DMS53 treated with DMSO at 0.1 percent for 48 hours (cell line): ENCODE results near the gene KCNMA1.

Source experiments
- DNase-seq: peaks from one replicate; lab custom pipeline; 2025; ENCODE audit not compliant: unreplicated experiment; lab: John Stamatoyannopoulos, UW

KCNMA1 gene

DNA sequence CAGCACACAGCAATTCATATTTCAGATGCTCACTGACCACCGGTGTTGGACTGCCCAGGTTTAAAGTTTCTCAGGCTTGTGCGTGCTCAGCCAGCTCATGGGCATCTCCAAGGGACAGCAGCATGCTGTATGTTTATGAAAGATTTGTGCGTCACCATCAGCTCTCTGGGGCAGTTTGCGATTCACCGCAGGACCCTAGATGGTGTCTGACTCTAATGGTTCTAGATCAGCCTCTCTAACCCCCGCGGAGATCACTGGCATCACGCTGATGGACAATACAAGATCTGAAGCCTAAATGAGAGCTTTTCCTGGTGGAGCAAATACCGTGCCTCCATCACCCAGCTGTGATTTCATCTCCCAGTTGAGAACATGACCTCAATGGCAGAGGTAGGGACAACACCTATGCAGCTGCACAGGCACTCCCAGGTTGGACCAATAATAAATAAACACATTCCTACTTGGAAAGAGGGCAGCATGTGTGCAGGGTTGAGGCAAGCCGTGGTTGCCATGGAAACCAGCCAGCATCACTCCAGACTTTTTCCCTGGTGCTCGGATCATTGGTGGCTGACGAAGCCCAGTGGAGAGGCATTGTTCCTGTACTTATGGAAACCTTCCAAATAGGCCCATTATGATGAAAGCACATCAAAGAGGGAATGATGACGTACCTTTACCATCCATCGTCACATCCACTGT is 253.6 kb downstream of the KCNMA1 start:
- no peak for DNase-seq

DNA sequence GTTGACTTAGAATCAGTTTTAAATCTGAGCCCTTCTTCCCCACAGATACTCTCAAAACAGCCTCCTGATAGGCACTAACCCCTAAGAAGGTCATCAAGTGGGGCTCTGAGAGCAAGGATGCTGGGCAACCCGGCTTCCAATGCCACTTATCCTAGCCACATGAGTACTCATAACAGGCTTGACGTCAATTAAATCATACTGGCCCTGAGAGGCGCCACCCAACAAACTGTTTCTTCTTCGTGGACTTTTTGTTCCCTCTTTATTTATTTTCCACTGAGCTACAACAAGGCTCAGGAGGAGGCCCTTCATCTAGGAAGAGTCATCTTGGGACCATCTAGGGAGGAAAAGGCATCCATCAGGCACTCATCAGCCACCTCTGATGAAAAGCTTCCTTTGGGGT is 255.9 kb downstream of the KCNMA1 start:
- DNase-seq, result no peak

DNA sequence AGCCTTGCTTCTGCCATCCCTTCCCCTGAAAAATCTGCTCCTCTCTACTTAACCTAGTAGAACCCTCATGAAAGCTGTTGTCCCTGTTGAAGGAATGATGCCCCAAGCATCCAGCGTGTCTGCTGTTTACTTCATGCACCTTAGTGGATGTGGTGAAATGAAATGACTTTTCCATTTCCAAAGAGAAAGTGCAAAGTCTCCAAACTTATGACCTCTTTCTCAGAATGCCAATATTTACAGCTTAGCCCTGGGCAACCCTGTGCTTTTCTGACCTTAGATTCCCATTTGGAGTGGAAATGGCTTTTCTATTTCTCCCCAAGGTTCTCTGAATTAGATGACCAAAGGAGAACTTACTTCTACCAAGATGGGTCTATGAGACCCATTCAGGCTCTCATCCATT is 256.9 kb downstream of the KCNMA1 start:
- DNase-seq, result no peak

DNA sequence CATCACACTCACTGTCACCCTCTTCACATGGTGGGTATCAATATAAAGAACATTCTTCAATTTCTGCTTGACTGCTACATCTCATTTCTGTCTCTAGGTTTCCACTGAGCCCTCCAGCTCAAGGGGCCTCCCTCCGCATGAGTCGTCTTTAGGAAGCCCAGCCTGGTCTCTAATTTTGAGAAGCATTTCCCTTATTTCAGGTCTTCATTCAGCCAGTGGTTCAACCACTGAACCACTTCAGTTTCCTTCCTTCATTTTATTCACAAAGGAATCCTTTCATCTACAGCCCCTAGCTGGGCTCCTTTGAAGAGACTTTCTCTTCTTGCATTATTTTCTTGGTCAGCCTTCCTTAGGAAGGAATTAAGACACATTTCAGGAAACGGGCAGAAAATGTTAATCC is 257.4 kb downstream of the KCNMA1 start:
- no peak for DNase-seq

DNA sequence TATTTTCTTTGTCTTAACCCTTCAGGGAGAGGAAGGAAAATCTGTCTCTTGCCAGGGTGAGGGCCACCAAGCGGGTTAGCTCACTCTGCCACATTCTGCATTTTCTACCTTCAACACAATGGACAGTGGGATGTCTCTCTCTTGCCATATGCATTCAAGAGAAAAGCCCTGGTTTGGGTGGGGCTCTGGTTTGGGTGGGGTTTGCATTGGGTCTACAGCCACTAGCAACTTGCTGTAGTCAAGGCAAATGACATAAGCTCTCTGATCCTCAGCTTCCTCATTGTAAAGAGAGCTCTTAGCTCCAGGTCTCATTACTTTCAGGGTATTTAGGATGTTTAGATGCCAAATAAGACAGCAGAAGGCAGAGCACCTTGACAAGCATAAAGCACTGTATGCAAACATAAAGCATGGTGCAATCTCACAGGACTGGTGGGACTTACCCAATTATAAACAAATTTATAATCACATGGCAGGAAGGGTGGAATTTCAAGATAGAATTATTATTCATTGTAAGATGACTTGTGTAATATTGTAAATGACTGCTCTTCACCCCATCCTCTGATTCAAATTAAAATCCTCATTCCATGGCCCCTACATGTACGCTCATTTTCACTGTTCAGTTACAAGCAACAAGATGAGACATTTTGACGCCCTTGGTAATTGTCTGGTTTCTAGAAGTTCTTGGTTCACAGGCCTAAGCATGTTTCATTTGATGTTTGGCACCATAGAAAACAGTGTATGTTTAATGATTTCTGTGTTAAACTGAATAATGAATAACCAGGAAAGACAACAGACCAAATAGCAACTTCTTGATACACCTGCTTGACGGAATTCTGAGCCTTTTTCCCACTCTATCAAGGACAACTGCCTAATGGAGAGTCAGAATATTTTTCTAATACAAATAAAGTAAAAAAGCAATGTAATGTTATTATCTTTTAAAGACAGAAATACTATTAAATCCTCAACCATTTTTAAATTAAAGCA is 258.9 kb downstream of the KCNMA1 start:
- DNase-seq, result no peak

DNA sequence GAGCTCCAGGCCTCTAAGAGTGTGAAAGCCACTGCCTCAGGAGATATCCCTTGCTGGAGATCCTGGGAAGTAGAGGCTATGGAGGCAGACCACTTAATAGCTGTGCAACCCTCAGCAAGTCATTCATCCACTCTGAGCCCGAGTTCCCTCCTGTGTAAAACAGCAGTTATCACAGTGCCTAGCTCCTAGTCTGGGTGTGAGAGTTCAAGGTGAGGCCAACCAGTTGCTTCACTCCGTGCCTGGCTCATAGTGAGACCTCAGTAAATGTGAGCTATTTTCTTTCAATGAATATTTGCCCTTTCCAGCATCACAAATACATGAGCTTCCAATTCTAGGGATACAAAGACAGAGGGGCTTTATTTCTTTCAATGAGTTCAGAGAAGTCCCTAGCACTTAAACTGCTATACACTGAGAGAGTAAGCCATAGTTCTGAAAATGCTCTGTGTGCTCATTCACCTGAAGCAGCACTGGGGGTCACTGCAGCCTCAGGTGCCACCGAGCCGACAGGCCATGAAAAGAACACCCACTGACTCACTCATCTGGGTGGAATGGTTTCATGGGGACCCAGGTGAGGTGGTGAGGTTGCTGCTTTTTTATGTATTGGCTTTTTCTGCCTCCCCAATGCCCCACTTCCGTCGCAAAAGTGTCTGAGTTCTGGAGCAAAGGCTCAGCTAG is 259.8 kb downstream of the KCNMA1 start:
- DNase-seq, result no peak

DNA sequence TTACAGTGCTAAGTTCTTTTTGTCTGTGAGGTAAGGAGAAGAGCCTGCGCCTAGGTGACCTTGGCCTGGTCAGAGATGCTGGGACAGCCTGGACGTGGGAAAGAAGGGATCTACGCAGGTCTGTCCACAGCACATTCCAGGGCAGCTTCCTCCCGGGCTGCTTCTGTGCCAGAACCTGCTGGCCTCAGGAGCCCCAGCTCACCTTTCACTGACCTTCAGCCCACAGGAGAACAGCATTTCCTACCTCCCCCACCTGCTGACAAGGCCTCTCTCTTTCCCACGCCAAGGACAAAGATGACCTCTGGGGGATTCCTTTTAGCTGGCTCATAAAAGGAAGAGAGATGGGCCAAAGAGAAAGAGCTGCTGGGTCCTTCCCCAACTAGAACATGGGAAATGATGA is 260.6 kb downstream of the KCNMA1 start:
- no peak for DNase-seq

DNA sequence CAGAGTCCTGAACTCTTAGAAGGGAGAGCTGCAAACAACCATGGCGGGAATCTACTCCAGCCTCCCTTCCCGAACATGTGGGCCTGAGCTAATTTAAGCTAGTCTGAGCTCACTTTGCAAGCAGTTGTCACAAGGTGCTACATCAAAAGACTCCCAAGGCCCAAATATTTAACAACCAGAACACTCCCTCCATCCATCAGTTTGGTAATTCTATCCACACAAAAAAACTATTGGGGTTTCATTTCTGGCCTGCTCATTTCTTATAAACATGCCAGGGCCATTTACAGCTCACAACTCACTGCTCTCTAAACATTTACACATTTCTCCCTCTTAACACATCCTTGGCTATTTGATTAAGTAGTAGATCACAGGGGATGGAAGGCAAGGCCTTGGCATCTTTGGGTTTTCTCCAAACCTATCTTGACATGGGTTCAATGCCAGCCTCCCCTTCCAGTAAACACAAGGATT is 263.4 kb downstream of the KCNMA1 start:
- DNase-seq, result no peak

DNA sequence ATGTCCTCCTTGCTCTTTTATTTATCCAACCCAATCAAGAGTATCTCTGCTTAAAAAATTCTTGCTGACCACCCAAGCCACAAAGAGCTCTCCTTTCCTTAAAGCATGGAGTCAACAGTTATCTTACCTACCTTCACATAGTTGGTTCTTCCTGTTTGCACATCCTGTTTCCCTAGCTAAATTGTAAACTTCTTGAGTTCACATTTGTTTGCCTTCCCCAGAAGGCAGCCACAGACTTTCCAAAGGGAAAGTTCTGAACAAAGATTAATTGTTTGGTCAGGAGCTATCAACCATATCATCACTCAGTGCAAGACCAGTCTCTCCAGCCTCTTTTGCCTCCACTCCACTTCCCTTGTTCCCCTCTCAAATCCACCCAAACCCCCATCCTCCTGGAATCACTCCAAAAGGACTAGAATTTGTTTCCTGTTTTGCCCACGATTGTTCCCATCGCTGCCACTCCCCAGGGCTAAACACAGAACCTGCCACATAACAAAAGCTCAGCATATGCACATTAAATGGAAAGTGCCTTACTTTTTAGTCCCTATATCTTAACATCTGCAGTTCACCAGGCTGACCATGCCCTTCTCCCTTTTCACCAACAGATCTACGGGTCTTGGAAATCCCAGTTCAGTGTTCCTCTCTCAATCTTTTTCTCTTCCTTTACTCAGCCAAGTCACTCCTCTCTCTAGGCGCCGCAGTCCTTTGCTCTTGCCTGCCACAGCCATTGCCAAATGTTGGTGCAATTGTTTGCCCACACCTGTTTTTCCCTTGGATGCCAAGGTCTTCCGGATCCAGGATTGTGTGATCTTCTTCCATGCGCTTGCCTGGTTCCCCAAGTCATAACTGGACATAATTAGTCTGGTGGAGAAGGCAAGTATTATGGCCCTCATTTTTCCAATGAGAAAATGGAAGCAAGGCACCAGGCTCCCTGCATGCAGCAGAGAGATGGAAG is 265.5 kb downstream of the KCNMA1 start:
- DNase-seq, result peak; percentile 84

DNA sequence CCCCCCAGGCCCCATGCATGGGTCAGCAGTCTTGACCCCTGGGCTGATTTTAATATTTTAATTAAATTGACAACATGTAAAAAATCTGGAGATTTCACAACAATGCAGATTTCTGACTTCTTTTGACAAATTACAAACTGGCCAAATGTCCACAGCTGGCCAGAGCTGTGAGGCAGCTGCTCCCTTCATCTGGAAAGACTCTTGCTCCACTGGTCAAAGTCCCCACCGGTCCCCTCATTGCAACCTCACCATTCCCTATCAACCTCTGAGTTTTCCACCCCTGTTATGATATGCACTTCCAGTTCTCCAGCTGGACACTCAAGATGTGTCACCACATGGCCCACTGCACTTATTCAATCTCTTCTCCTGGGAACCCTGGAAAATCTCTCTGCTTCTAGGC is 266.2 kb downstream of the KCNMA1 start:
- no peak for DNase-seq

DNA sequence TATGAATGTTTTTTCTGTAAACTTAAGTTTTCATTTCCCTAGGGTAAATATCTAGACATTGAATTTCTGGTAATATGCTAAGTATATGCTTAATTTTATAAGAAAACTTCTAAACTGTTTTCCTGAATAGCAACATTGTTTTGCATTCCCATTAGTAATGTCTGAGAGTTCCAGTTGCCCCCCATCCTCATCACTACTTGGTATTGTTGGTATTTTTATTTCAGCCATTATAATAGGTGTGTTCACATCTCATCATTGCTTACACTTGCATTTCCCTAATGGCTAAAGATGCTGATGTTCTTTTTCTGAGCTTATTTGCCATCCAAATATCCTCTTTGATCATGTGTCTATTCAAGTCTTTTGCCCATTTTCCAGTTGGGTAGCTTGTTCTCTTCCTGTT is 269.6 kb downstream of the KCNMA1 start:
- no peak for DNase-seq

DNA sequence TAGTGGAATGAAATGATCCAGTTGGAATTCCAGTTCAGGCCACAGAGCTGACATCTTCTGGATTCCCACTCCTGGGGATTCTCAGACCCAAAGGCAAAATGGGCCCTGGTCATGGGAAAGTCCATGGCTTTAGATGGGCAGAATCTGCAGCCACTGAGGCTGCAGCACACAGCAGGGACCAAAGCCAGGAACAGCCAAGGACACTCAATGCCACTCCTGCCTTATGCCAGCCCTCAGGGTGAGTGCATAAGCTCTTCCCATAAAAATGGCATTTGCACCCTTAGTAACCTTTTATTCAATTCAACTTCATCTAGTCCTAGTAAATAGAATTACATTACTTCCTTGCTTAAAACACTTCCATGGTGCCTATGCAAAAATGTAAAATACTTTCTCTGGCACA is 274.4 kb downstream of the KCNMA1 start:
- DNase-seq, result no peak

DNA sequence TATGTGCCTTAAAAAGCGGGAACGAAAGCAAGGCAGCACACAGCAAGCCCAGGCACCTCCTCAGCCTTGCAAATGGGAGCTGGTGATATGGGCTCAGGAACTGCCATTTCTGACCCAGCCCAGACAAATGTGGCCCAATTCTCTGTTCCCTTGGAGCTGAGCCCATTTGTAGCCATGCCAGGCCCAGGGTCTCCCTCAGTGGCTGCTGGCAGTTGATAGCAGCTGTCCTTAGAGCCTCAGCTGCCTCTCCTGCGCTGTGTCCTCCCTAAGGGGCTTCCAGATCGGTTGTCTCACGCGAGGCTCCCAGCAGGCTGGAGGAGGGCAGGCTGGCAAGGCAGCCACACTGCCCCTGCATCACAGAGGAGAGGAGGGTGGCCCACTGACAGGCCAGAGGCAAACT is 275.8 kb downstream of the KCNMA1 start:
- DNase-seq, result no peak

DNA sequence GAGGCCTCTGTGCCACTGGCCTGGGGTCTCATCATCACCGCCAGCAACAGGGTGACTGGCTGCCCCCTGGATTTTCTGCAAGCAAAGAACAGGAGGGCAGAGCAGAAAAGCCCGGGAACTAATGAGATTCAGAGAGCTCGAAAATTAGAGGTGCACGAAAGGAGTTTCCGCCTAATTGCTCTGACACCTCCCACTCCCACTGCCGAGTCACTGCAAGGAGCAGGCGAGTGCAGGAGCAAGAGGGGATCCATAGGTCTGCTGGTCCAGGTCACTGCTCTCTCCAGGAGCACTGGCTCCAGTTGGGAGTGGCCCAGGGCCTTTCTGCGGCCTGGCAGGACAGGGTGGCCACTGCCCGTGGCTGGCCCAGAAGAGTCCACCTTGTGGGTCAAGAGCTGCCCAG is 276.2 kb downstream of the KCNMA1 start:
- no peak for DNase-seq

DNA sequence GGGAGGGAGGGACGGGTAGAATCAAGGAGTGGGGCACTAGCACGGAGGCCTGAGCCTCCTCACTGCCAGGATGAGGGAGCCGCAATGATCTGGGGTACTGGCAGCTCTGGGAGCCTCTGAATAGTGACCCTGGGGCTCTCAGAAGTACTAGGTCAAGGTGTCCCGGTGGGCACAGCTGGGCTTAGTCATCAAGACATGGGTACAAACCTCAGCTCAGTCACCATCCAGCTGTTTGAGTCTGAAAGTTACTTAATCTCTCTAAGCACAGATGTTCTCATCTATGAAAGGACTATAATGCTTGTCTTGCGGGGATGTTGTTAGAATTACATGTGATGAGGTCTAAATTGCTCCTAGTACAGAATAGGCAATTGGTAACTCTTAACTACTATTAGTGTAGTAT is 276.8 kb downstream of the KCNMA1 start:
- DNase-seq, result no peak

DNA sequence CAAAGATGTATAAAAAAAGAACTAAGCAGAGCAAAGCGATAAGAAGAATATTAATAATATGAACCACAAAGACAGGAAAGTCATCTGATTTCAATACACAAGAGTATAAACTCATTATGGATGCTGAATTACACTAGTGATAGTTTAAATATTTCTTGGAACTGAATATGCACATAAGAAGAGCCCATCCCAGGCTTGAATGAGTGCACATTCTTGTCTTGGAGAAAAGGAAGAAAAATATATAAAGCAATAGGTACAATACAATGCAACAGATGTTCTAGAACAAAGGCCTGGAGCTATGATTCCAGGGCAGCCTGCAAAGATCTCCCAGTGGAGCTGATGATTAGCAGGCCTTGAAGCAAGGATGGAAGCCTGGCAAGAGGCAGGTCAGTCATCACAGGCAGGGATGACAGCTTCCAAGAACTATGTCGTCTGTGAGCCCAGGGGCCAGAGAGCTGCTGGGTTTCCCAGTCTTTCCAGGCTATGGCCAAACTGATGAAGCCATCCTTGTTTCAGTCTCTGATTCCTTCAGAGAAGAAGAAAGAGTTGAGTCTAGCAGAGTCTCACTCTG is 277.6 kb downstream of the KCNMA1 start:
- DNase-seq, result no peak

DNA sequence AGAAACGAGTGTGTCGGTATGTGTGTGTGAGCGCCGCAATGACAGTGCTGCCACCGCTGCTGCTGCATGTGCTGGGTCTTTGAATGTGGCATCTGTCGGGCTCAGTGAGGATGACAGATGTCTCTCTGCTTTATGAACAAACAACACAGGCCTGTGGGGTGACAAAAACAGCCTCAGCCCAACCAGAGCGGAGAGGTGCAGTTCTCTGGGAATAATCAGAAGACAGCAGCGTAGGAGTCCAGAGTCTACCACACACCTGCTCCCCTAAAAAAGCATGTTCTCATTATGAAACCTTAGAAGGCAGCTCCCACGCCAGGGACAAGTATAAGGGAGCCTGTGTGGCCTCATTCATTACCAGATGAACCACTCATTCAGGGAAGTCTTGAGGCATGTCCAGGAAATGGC is 278.3 kb downstream of the KCNMA1 start:
- DNase-seq, result no peak

DNA sequence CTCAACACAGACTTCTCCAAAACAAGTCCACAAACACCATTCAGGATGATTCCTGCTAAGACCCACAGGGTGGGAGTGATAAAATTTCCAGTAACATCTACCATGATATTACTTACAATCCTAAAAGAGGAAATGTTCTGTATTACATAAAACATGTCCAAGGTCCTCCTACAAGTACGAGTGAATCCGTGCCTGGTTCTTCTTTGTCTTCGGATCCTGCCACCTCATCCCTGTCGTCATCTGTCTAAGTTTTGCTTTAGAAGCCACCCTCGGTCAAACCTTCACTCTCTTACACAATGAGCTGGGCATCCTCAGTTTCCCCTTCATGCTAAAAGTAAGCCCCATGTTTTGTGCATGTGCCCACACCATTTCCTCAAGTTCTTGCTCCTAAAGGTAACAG is 279.0 kb downstream of the KCNMA1 start:
- no peak for DNase-seq

DNA sequence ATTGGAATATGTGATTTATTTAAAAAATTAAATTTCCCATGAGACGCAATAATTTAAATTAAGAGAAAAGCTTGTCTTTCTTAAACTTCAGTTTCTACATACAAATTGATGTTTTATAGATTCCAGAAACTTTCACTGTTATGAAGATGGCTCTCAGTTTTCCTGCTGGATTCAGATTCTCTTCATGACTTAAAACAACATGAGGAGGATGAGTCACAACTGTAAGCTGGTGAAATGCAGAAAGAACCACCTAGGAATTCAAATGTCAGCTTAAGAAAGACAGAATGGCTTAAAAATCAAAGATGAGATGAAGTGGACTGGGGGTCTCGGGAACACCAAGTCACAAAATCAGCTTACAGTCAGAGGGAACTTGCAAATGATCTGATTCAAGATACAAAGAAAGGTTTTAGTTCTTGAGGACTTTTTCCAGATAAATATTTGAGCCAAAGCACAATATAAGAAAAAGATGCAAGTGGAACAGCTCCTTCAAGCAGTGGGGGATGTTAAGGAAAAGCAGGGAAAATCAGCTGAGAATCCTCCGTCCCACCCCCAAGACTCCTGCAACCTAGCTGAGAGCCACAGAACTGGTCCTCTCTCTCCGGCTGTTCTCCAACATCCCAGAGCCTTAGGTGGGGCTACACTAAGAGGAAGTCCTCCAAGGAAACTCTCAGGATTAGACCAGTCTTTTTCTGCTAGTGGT is 279.8 kb downstream of the KCNMA1 start:
- DNase-seq, result no peak

DNA sequence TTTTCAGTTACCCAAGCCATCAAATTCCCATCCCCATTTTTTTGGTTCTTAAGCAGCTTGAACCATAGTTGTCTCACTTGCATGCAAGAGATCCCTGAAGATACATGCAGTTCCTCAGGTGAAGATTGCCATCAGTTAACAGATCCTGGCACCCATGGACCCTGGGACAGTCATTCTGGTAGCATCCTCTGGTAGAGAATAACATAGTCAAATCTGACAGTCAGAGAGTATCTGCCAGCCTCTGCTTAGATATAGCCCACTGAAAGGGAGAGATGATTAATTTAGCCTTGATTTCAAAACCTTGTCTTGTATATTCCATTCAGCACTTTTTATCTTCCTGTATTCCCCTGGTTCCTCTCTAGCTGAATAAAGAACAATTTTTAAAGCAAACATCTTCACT is 280.4 kb downstream of the KCNMA1 start:
- no peak for DNase-seq
